Fibroblast of lung (primary cell): ENCODE data around the gene MEI1.

Experiments used
- CTCF ChIP-seq, 2 donors: IDR thresholded peaks in 1 of 2; conservative IDR thresholded peaks in 1 of 2; 1 replicate in 1 of 2; 2 replicates in 1 of 2; pipeline ENCODE4 v1.5.1; 2011 to 2012; ENCODE audit warnings: low read length in 2 of 2, control low read depth in 1 of 2, inconsistent platforms in 1 of 2, low read depth in 1 of 2, mild to moderate bottlenecking in 1 of 2
- EZH2 ChIP-seq: IDR thresholded peaks from 2 replicates; pipeline ENCODE4 v1.5.1; 2012; ENCODE audit warnings: low read length, control low read depth, mild to moderate bottlenecking; ENCODE audit errors: missing control alignments

GRCh38 chr22:41777749-41778425, 78.6 kb downstream of the MEI1 start:
- no peak for TF ChIP-seq CTCF (conservative IDR thresholded peaks at IDR 0.05 in 1 of 2, IDR thresholded peaks at IDR 0.05 in 1 of 2; ENCODE audit: low read depth in 1 of 2, low read length in 2 of 2)
- TF ChIP-seq EZH2 = no peak
